Upper lobe of left lung (tissue), 4 donors: Measurements from ENCODE around the gene SND1.

Experiments
- CTCF ChIP-seq, 6 experiments: fragments of 450-650 bp in 4 of 6; fragments of 200-600 bp in 2 of 6; sonication (generic) in 2 of 6; IDR thresholded peaks; one replicate each; pipeline ENCODE4 v1.5.1; 2016 to 2019; ENCODE audit warnings: antibody characterized with exemption in 6 of 6
- EP300 ChIP-seq, 4 donors: sonication (generic); formaldehyde crosslinking; IDR thresholded peaks; one replicate each; pipeline ENCODE4 v1.5.1; 2017; ENCODE audit warnings: antibody characterized with exemption in 4 of 4, control low read depth in 2 of 4
- POLR2A ChIP-seq, 4 donors: fragments of 450-650 bp; IDR thresholded peaks; one replicate each; pipeline ENCODE4 v1.5.1; 2016 to 2017; ENCODE audit warnings: antibody characterized with exemption in 4 of 4, mild to moderate bottlenecking in 2 of 4
- POLR2AphosphoS5 ChIP-seq, 2 donors: sonication (generic); formaldehyde crosslinking; IDR thresholded peaks; one replicate each; pipeline ENCODE4 v1.5.1; 2017; ENCODE audit warnings: antibody characterized with exemption in 2 of 2

- TF ChIP-seq CTCF (IDR thresholded peaks at IDR 0.05): no peak
- TF ChIP-seq POLR2AphosphoS5 (IDR thresholded peaks at IDR 0.05): no peak
- TF ChIP-seq POLR2A (IDR thresholded peaks at IDR 0.05): no peak
- no peak for TF ChIP-seq EP300 (IDR thresholded peaks at IDR 0.05)
Observed at GRCh38 chr7:127635659-127636285, 16.2 kb upstream of the SND1 start.
